GM12878 (cell line): ENCODE measurements around the gene PARS2. TPM values are rescaled to one million over a fixed set of nuclear protein-coding genes. Genes with fewer than 3 reads are reported as not detected.

Experiments
- ATAC-seq: fragments of 200-7000 bp; cut with Tn5 transposase; 3 replicates; pipeline ENCODE4 v1.9.1; 2020; ENCODE audit warnings: mild to moderate bottlenecking, moderate library complexity
- BruUV-seq: library from RNA; stranded (reverse); fragments of 400-500 nt; replicated peaks from 2 replicates; lab custom pipeline; 2021; lab: Mats Ljungman, UMichigan
- CTCF ChIA-PET: fragments of 300-600 bp; sonication (Branson Sonifier 250); formaldehyde crosslinking; extraction: SDS; loops from one replicate; lab custom pipeline; 2021; ENCODE audit warnings: inconsistent platforms; lab: Yijun Ruan, JAX
- POLR2A ChIA-PET: fragments of 350-600 bp; formaldehyde crosslinking; extraction: SDS; loops from one replicate; lab custom pipeline; 2021; ENCODE audit warnings: inconsistent platforms; lab: Charles Lee
- RAD21 ChIA-PET: fragments of 300-600 bp; sonication (Branson Sonifier 250); formaldehyde crosslinking; loops from one replicate; lab custom pipeline; 2023; ENCODE audit warnings: antibody characterized with exemption; ENCODE audit not compliant: unreplicated experiment; lab: Charles Lee
- SMC1A ChIA-PET: fragments of 300-600 bp; sonication (Branson Sonifier 250); formaldehyde crosslinking; loops from one replicate; lab custom pipeline; 2023; ENCODE audit not compliant: unreplicated experiment, uncharacterized antibody; lab: Charles Lee
- DNase-seq: peaks from one replicate; pipeline ENCODE4 v3.0.0-alpha.2; 2011; ENCODE audit warnings: low read depth, low spot score
- FAIRE-seq: peaks from 3 replicates; lab custom pipeline; 2011; peaks lifted over from hg19 to GRCh38; lab: Jason Lieb, UNC
- H2AFZ ChIP-seq: 2 replicates; pipeline ENCODE4 v1.6.0; 2011; ENCODE audit warnings: low read depth, low read length, control low read depth; ENCODE audit not compliant: control insufficient read depth
- H3K27ac ChIP-seq: 2 replicates; pipeline ENCODE4 v1.5.1; 2011; ENCODE audit warnings: control low read depth; ENCODE audit not compliant: control insufficient read depth, insufficient read depth
- H3K27me3 ChIP-seq, 2 experiments: replicated peaks in 1 of 2; 2 replicates each; pipeline versions ENCODE4 v1.6.0 to v1.6.1; 2011; ENCODE audit warnings: low read length in 1 of 2; ENCODE audit not compliant: control insufficient read depth in 2 of 2, insufficient read depth in 2 of 2
- H3K36me3 ChIP-seq, 2 experiments: 2 replicates each; pipeline ENCODE4 v1.5.1; 2011; ENCODE audit warnings: low read length in 1 of 2; ENCODE audit not compliant: control insufficient read depth in 2 of 2, insufficient read depth in 2 of 2
- H3K4me1 ChIP-seq: 2 replicates; pipeline ENCODE4 v1.6.1; 2011; ENCODE audit warnings: mild to moderate bottlenecking, low read length, moderate library complexity, mixed read lengths; ENCODE audit not compliant: control insufficient read depth, insufficient read depth
- H3K4me2 ChIP-seq: 2 replicates; pipeline ENCODE4 v1.6.0; 2011; ENCODE audit warnings: control low read depth; ENCODE audit not compliant: control insufficient read depth, insufficient read depth
- H3K4me3 ChIP-seq: fragments of 200-600 bp; sonication (generic); 2 replicates; pipeline ENCODE4 v1.5.1; 2016
- H3K79me2 ChIP-seq: 2 replicates; pipeline ENCODE4 v1.6.0; 2011; ENCODE audit warnings: low read length; ENCODE audit not compliant: control insufficient read depth, insufficient read depth
- H3K9ac ChIP-seq: 2 replicates; pipeline ENCODE4 v1.8.0; 2011; ENCODE audit warnings: low read length, control low read depth, mixed read lengths; ENCODE audit not compliant: control insufficient read depth, insufficient read depth
- H3K9me3 ChIP-seq: replicated peaks from 3 replicates; pipeline ENCODE4 v1.5.1; 2011; ENCODE audit warnings: mild to moderate bottlenecking, low read length; ENCODE audit not compliant: control insufficient read depth, insufficient read depth
- H4K20me1 ChIP-seq: 2 replicates; pipeline ENCODE4 v1.6.0; 2011; ENCODE audit not compliant: control insufficient read depth, insufficient read depth
- EGR1 ChIP-seq, 2 experiments: IDR thresholded peaks; 1 replicate in 1 of 2; 2 replicates in 1 of 2; pipeline ENCODE4 v1.6.1; 2011 to 2012; ENCODE audit warnings: low read depth in 2 of 2, low read length in 2 of 2, borderline replicate concordance in 1 of 2, mild to moderate bottlenecking in 1 of 2, moderate library complexity in 1 of 2
- ESRRA ChIP-seq: IDR thresholded peaks from 2 replicates; pipeline ENCODE4 v1.6.1; 2012; ENCODE audit warnings: mild to moderate bottlenecking, low read length, improper control_type of control experiment
- NFXL1 ChIP-seq: fragments of 450-650 bp; IDR thresholded peaks from 2 replicates; pipeline ENCODE4 v1.6.1; 2017; ENCODE audit warnings: antibody characterized with exemption, mild to moderate bottlenecking, borderline replicate concordance
- STAT1 ChIP-seq: fragments of 450-650 bp; conservative IDR thresholded peaks from 2 replicates; pipeline ENCODE4 v1.6.1; 2014; ENCODE audit warnings: antibody characterized with exemption, mild to moderate bottlenecking
- WGBS: methylation state at CpG from one replicate; pipeline ENCODE4 v1.1.6; 2016; ENCODE audit warnings: low lambda C conversion rate; ENCODE audit not compliant: insufficient replicate concordance, insufficient coverage; ENCODE audit errors: missing lambda C conversion rate; 5-methylcytosine and 5-hydroxymethylcytosine counted together
- in situ Hi-C: fragments of 300-500 bp; cut with MboI; formaldehyde crosslinking; loops from 9 replicates; pipeline ENCODE4 v1.14.3; 2018; ENCODE audit warnings: mixed read lengths
- intact Hi-C: fragments of 100-400 bp; cut with micrococcal nuclease; formaldehyde crosslinking; loops from one replicate; pipeline ENCODE4 v1.14.2; 2022; ENCODE audit not compliant: unreplicated experiment
- polyA plus RNA-seq, 11 experiments: library from polyadenylated mRNA; depleted of rRNA in 4 of 11; unstranded in 6 of 11; stranded (reverse) in 5 of 11; fragments of >200 nt; fragmentation: Nextera tagmentation in 4 of 11; fragmentation: Illumina TruSeq in 1 of 11; extraction: Ambion mirVana in 4 of 11; extraction: Trizol in 1 of 11; gene quantifications; 1 replicate in 1 of 11; 2 replicates in 10 of 11; pipeline versions ENCODE4 v1.2.1 to v1.2.3, GENCODE V29; 2011 to 2016; ENCODE audit warnings: inconsistent platforms in 2 of 11, missing spikeins in 2 of 11, low read depth in 1 of 11
- total RNA-seq, 4 experiments: library from RNA; depleted of rRNA in 3 of 4; stranded (reverse); fragments of >200 nt in 3 of 4; fragmentation: Illumina TruSeq in 1 of 4; extraction: Trizol in 1 of 4; gene quantifications; 2 replicates each; pipeline versions ENCODE4 v1.2.1 to v1.2.3, GENCODE V29; 2013 to 2021
- TF ChIP-seq, protein P1 (sequence below): fragments of 450-650 bp; formaldehyde crosslinking; IDR thresholded peaks from 2 replicates; pipeline ENCODE4 v1.4.0; 2022; ENCODE audit warnings: mild to moderate bottlenecking, moderate library complexity

PARS2 gene
- total and polyA plus RNA-seq, 10 of the 15 experiments (the other 5 are each of a cell fraction or from before 2014, with no cell fraction given) = 3.7 to 12.2 (median 5.9) TPM

DNA sequence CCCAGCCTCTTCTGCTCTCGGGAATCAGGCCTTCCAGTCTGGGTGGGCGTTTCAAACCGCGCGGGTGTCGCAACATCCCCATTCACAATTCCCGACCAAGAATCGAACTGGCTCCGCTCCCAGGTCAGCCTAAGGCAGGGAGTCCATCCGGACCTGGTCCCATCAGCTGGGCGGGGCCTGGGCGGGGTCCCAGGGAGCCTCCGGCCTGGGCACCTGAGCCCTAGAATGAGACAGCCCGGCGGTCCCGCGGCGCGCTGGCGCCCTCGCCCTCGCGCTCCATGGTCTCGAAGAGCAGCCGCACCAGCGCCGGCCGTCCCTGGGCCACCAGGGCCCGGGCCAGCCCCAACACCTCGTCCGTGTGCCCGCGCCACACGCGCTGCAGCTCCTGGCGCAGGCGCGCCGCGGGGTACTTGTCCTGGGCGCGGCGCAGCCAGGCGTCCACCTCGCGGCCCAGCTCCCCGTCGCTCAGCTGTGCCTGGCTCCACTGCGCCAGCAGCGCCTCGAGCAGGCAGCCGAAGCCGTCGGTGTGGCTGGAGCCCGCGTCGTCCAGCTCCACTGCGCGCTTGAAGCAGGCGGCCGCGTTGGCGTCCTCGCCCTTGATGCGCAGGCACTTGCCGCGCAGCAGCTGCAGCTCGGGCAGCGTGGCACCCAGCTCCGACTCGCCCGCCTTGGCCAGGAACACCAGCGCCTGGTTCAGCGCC lies 16.9 kb upstream of the PARS2 start:
- SMC1A ChIA-PET = interaction anchor here (0.8 kb wide), 1 partner anchor 11 kb away, joined by 3 read pairs; no protein-coding TSS in a partner anchor
- intact Hi-C loops (no loop called here), in situ Hi-C loops (no loop called here)
- no TSS peak for BruUV-seq
- Histone ChIP-seq H3K4me1 (no peaks in the 10 kb centered on the region), H3K4me2 (no peak overlapping the region), H3K4me3 (no peak overlapping the region), H3K27me3 (no peaks in the 10 kb centered on the region), H4K20me1 (no peaks in the 10 kb centered on the region), H3K27ac (no peak overlapping the region), H3K9me3 (no peaks in the 10 kb centered on the region), H3K79me2 (no peaks in the 10 kb centered on the region), H2AFZ (no peak overlapping the region), H3K36me3 (no peaks in the 10 kb centered on the region), H3K9ac (no peak overlapping the region)
- RAD21 ChIA-PET = no interaction called here
- POLR2A ChIA-PET = no interaction called here
- DNase-seq = no peak
- WGBS = 94% methylated on average over 35 of the region's 74 CpGs
- no peak for ATAC-seq
- FAIRE-seq = no peak
- no peak for TF ChIP-seq STAT1
- TF ChIP-seq EGR1 (IDR thresholded peaks at IDR 0.05; ENCODE audit: borderline replicate concordance in 1 of 2, low read depth in 2 of 2, low read length in 2 of 2) = no peak
- no peak for TF ChIP-seq NFXL1
- no peak for TF ChIP-seq ESRRA
- TF ChIP-seq, protein P1, sequence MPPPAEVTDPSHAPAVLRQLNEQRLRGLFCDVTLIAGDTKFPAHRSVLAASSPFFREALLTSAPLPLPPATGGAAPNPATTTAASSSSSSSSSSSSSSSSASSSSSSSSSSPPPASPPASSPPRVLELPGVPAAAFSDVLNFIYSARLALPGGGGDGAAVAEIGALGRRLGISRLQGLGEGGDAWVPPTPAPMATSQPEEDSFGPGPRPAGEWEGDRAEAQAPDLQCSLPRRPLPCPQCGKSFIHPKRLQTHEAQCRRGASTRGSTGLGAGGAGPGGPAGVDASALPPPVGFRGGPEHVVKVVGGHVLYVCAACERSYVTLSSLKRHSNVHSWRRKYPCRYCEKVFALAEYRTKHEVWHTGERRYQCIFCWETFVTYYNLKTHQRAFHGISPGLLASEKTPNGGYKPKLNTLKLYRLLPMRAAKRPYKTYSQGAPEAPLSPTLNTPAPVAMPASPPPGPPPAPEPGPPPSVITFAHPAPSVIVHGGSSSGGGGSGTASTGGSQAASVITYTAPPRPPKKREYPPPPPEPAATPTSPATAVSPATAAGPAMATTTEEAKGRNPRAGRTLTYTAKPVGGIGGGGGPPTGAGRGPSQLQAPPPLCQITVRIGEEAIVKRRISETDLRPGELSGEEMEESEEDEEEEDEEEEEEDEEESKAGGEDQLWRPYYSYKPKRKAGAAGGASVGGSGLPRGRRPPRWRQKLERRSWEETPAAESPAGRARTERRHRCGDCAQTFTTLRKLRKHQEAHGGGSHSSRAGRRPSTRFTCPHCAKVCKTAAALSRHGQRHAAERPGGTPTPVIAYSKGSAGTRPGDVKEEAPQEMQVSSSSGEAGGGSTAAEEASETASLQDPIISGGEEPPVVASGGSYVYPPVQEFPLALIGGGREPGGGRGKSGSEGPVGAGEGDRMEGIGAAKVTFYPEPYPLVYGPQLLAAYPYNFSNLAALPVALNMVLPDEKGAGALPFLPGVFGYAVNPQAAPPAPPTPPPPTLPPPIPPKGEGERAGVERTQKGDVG (CRISPR knock-in tag) = no peak
- CTCF ChIA-PET = interaction anchor here (2.0 kb wide), 1 partner anchor 20 kb away, joined by 4 read pairs; the partner anchor contains the start of gene TTC22
